NOMO-1 treated with DMSO at 0.1 percent for 48 hours (cell line): ENCODE measurements around the gene RNF115.
"Not testable (repeated sequence)": the region's sequence is repeated elsewhere in the genome, so short reads cannot be mapped to it uniquely, and the experiment has no call there.

ENCODE experiments used
- DNase-seq: peaks from one replicate; lab custom pipeline; 2025; ENCODE audit not compliant: unreplicated experiment; lab: John Stamatoyannopoulos, UW

RNF115 gene

GRCh38 chr1:145782272-145783099 is 41.4 kb downstream of the RNF115 start:
- DNase-seq, result no peak

GRCh38 chr1:145778146-145778540 is 45.8 kb downstream of the RNF115 start:
- no peak for DNase-seq

GRCh38 chr1:145777357-145778145 is 46.3 kb downstream of the RNF115 start:
- no peak for DNase-seq

GRCh38 chr1:145773423-145773822 is 50.5 kb downstream of the RNF115 start:
- DNase-seq, result no peak

- DNase-seq, result no peak
These were observed 52.8 kb downstream of the RNF115 start for GRCh38 chr1:145771056-145771455.

GRCh38 chr1:145768004-145768403 is 55.9 kb downstream of the RNF115 start:
- not testable (repeated sequence) for DNase-seq

GRCh38 chr1:145766926-145767325 is 57.0 kb downstream of the RNF115 start:
- not testable (repeated sequence) for DNase-seq

GRCh38 chr1:145765585-145766360 is 58.1 kb downstream of the RNF115 start:
- not testable (repeated sequence) for DNase-seq

GRCh38 chr1:145765127-145765526 is 58.8 kb downstream of the RNF115 start:
- DNase-seq, result not testable (repeated sequence)

- not testable (repeated sequence) for DNase-seq
These were observed 59.5 kb downstream of the RNF115 start for GRCh38 chr1:145764231-145764940.

- not testable (repeated sequence) for DNase-seq
These were observed 61.9 kb downstream of the RNF115 start for GRCh38 chr1:145762001-145762400.

GRCh38 chr1:145761498-145761897 is 62.4 kb downstream of the RNF115 start:
- DNase-seq, result not testable (repeated sequence)

GRCh38 chr1:145760395-145760949 is 63.4 kb downstream of the RNF115 start:
- not testable (repeated sequence) for DNase-seq

- DNase-seq, result no peak
These were observed 64.2 kb downstream of the RNF115 start for GRCh38 chr1:145759721-145760120.

GRCh38 chr1:145758575-145758974 is 65.3 kb downstream of the RNF115 start:
- no peak for DNase-seq

- no peak for DNase-seq
These were observed 65.8 kb downstream of the RNF115 start for GRCh38 chr1:145758116-145758515.

- no peak for DNase-seq
These were observed 66.5 kb downstream of the RNF115 start for GRCh38 chr1:145757420-145757819.

- no peak for DNase-seq
These were observed 72.3 kb downstream of the RNF115 start for GRCh38 chr1:145751491-145752037.

GRCh38 chr1:145750426-145750825 is 73.5 kb downstream of the RNF115 start:
- peak; percentile 24 for DNase-seq
